Measurements from ENCODE around the gene ZMYM4. TPM values are rescaled to one million over a fixed set of nuclear protein-coding genes. Genes with fewer than 3 reads are reported as not detected.

ZMYM4 gene
- total RNA-seq (10 to 100 TPM; 31.6 to 63.8 TPM), polyA plus RNA-seq (10 to 100 TPM in 1 of 2 donors, 1 to 10 TPM in 1; 9.0 to 11.7 TPM)
- long read RNA-seq, donor 1, partial matches to known transcripts, result 0 of 1 reads
- long read RNA-seq, donor 1, other reads (novel, unspliced or antisense), result 0 of 1 reads
- long read RNA-seq, donor 2, partial matches to known transcripts, result 5 of 7 reads
- long read RNA-seq, donor 2, other reads (novel, unspliced or antisense), result 0 of 7 reads
- long read RNA-seq, donor 3, partial matches to known transcripts, result 18 of 18 reads
- long read RNA-seq, donor 3, other reads (novel, unspliced or antisense), result 0 of 18 reads
- long read RNA-seq, donor 4, partial matches to known transcripts, result 0 of 1 reads
- long read RNA-seq, donor 4, other reads (novel, unspliced or antisense), result 0 of 1 reads
- long read RNA-seq, donor 5, partial matches to known transcripts, result 6 of 7 reads
- long read RNA-seq, donor 5, other reads (novel, unspliced or antisense), result 0 of 7 reads

DNA sequence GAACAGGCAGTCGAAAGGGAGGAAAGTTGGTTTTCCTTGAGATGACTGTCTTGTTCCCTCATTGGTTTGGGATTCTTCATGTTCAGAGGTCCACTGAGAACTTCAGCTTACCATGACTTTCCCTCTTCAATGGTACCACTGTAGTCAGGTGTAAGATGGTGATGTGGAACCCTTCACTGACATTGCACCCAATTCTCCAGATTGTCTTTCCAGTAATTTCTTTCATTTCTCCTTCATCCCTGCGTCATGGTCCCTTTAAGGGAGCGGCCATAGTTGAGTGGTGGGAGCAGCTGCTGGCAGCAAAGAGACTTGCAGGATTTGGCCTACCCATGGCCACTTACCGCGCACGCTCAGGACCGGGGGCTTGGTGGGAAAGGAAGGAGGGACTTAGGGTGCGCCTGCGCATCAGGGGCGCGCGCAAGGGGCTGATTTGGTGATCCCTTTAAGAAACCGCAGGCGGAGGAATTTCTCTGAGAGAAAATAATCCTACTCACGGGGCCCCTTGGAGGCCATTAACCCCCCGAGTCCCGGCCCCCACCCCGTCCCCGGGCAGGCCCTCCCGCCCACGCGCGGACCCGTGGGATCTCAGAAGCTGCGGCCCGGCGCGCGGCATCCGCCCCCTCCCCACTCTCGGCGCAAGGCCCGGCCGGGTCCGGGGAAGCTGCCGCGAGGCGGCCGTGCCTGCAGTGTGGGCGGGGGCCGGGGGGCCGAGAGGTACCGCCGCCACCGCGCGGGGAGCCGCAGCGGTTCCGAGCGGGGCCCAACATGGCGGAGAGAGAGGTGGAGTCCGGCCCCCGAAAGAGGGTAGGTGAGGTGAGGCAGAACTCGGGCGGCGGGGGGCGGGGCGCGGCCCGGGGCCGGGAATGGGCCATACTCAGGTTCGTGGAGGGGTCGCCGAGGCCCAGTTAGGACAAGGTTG, at the start of gene ZMYM4:
Gene ZMYM4, plus strand, starts transcription at position 428 of the 919 bp plus-strand sequence. Its CDS starts 338 bp downstream, at position 766.
- H3K4me3 ChIP-seq, result peak within 1 kb of the TSS; percentile 96
- peaks cover 0 to 4% (median 0%) of the 10 kb centered on the region in 4 donors for H3K36me3 ChIP-seq (ENCODE audit: control insufficient read depth in 4 of 4, insufficient read depth in 4 of 4, low read length in 4 of 4)
- peak; percentile 96 to 98 (median 98) for DNase-seq
- peak within 1 kb of the TSS; percentile 88 to 90 for H3K27ac ChIP-seq (ENCODE audit: low read depth in 1 of 2, low read length in 1 of 2)
- H3K9me3 ChIP-seq (ENCODE audit: control insufficient read depth in 4 of 4, insufficient read depth in 3 of 4, low read length in 3 of 4), result no peaks in the 10 kb centered on the region
- H3K9ac ChIP-seq (ENCODE audit: insufficient read depth in 1 of 2, low read length in 2 of 2), result peak within 1 kb of the TSS; percentile 61 to 70
- peaks cover 0 to 7% (median 1%) of the 10 kb centered on the region in 5 donors for H3K4me1 ChIP-seq (ENCODE audit: control insufficient read depth in 5 of 5, insufficient read depth in 5 of 5, low read length in 5 of 5)
- no peak for TF ChIP-seq CTCF (IDR thresholded peaks at IDR 0.05; ENCODE audit: control extremely low read depth, extremely low read depth)
- 2% methylated on average over 47 to 65 of the region's 65 CpGs for WGBS, 2 donors
- H3K27me3 ChIP-seq (ENCODE audit: control insufficient read depth in 3 of 3, insufficient read depth in 3 of 3, low read length in 2 of 3), result no peaks in the 10 kb centered on the region
- peak; percentile 87 for ATAC-seq (ENCODE audit: insufficient read depth, low FRiP score)

DNA sequence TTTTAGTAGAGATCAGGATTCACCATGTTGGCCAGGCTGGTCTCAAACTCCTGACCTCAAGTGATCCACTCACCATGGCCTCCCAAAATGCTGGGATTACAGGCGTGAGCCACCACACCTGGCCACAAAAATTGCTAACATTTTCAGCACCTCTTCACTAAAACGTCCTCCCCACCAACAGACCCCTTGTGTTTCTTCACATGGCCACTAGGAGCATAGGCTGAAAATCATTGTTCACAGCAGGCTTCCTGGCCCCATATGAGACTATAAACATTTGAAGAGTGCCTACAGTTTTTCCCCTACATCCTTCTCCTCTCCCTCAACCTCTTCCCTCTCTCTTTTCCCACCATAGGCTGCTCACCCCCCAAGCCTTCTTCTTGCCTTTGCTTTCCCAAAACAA, 47.5 kb upstream of the ZMYM4 start:
- TF ChIP-seq CTCF (IDR thresholded peaks at IDR 0.05; ENCODE audit: control extremely low read depth, extremely low read depth), result no peak
- Histone ChIP-seq H3K9me3 (ENCODE audit: control insufficient read depth in 4 of 4, insufficient read depth in 3 of 4, low read length in 3 of 4) (no peaks in the 10 kb centered on the region), H3K27ac (ENCODE audit: low read depth in 1 of 2, low read length in 1 of 2) (no peak overlapping the region), H3K36me3 (ENCODE audit: control insufficient read depth in 4 of 4, insufficient read depth in 4 of 4, low read length in 4 of 4) (no peaks in the 10 kb centered on the region), H3K4me3 (no peak overlapping the region), H3K4me1 (ENCODE audit: control insufficient read depth in 5 of 5, insufficient read depth in 5 of 5, low read length in 5 of 5) (peaks cover 0 to 19% (median 0%) of the 10 kb centered on the region in 5 donors), H3K9ac (ENCODE audit: insufficient read depth in 1 of 2, low read length in 2 of 2) (no peak overlapping the region), H3K27me3 (ENCODE audit: control insufficient read depth in 3 of 3, insufficient read depth in 3 of 3, low read length in 2 of 3) (no peaks in the 10 kb centered on the region)
- ATAC-seq (ENCODE audit: insufficient read depth, low FRiP score) (no peak), DNase-seq (no peak)
- WGBS, 2 donors, result 43 to 46% methylated on average over 2 of the region's 2 CpGs

- ATAC-seq (ENCODE audit: insufficient read depth, low FRiP score) (no peak), DNase-seq (peak; percentile 26 to 93 (median 86))
- H3K9ac ChIP-seq (ENCODE audit: insufficient read depth in 1 of 2, low read length in 2 of 2), result no peak overlapping the region
- H3K9me3 ChIP-seq (ENCODE audit: control insufficient read depth in 4 of 4, insufficient read depth in 3 of 4, low read length in 3 of 4), result no peaks in the 10 kb centered on the region
- H3K36me3 ChIP-seq (ENCODE audit: control insufficient read depth in 4 of 4, insufficient read depth in 4 of 4, low read length in 4 of 4), result no peaks in the 10 kb centered on the region
- H3K4me3 ChIP-seq, result no peak overlapping the region
- 65 to 74% methylated on average over 6 of the region's 6 CpGs for WGBS, 2 donors
- TF ChIP-seq CTCF (IDR thresholded peaks at IDR 0.05; ENCODE audit: control extremely low read depth, extremely low read depth), result no peak
- no peaks in the 10 kb centered on the region for H3K27me3 ChIP-seq (ENCODE audit: control insufficient read depth in 3 of 3, insufficient read depth in 3 of 3, low read length in 2 of 3)
- H3K27ac ChIP-seq (ENCODE audit: low read depth in 1 of 2, low read length in 1 of 2), result no peak overlapping the region
- peaks cover 0 to 19% (median 0%) of the 10 kb centered on the region in 5 donors for H3K4me1 ChIP-seq (ENCODE audit: control insufficient read depth in 5 of 5, insufficient read depth in 5 of 5, low read length in 5 of 5)
Measured at GRCh38 chr1:35222322-35223083, 46.0 kb upstream of the ZMYM4 start.
